Upper lobe of left lung (tissue), 6 donors: ENCODE results near the gene RIOK2. TPM values are rescaled to one million over a fixed set of nuclear protein-coding genes. Genes with fewer than 3 reads are reported as not detected.
"Not testable (repeated sequence)": the region's sequence is repeated elsewhere in the genome, so short reads cannot be mapped to it uniquely, and the experiment has no call there.

Experiments
- ATAC-seq, 2 donors: fragments of 200-7000 bp; cut with Tn5 transposase; one replicate each; pipeline ENCODE4 v1.9.1; 2022; ENCODE audit warnings: mild to moderate bottlenecking in 2 of 2, moderate library complexity in 2 of 2; ENCODE audit not compliant: low FRiP score in 2 of 2
- DNase-seq, 2 donors: peaks; one replicate each; pipeline ENCODE4 v3.0.0-alpha.2; 2019 to 2020
- H3K27ac ChIP-seq, 4 donors: fragments of 200-600 bp; sonication (generic); one replicate each; pipeline ENCODE4 v1.5.1; 2016 to 2019
- H3K27me3 ChIP-seq, 4 donors: fragments of 200-600 bp; sonication (generic); one replicate each; pipeline ENCODE4 v1.5.1; 2017 to 2019
- H3K36me3 ChIP-seq, 4 donors: fragments of 200-600 bp; sonication (generic); one replicate each; pipeline ENCODE4 v1.5.1; 2016 to 2019
- H3K4me1 ChIP-seq, 4 donors: fragments of 200-600 bp; sonication (generic); one replicate each; pipeline ENCODE4 v1.5.1; 2018 to 2019
- H3K4me3 ChIP-seq, 4 donors: fragments of 200-600 bp; sonication (generic); one replicate each; pipeline ENCODE4 v1.5.1; 2017 to 2019; ENCODE audit warnings: mild to moderate bottlenecking in 2 of 4, moderate library complexity in 1 of 4
- H3K9me3 ChIP-seq, 4 donors: fragments of 200-600 bp; sonication (generic); one replicate each; pipeline ENCODE4 v1.5.1; 2018 to 2019
- EP300 ChIP-seq, 4 donors: sonication (generic); formaldehyde crosslinking; IDR thresholded peaks; one replicate each; pipeline ENCODE4 v1.5.1; 2017; ENCODE audit warnings: antibody characterized with exemption in 4 of 4, control low read depth in 2 of 4
- POLR2A ChIP-seq, 4 donors: fragments of 450-650 bp; IDR thresholded peaks; one replicate each; pipeline ENCODE4 v1.5.1; 2016 to 2017; ENCODE audit warnings: antibody characterized with exemption in 4 of 4, mild to moderate bottlenecking in 2 of 4
- POLR2AphosphoS5 ChIP-seq, 2 donors: sonication (generic); formaldehyde crosslinking; IDR thresholded peaks; one replicate each; pipeline ENCODE4 v1.5.1; 2017; ENCODE audit warnings: antibody characterized with exemption in 2 of 2
- WGBS, 2 donors: methylation state at CpG; one replicate each; pipeline ENCODE4 v1.1.5; 2017 to 2018; 5-methylcytosine and 5-hydroxymethylcytosine counted together
- total RNA-seq, 6 donors: library from RNA; depleted of rRNA in 4 of 6; stranded (reverse); fragments of >200 nt in 4 of 6; gene quantifications; one replicate each; pipeline versions ENCODE4 v1.1.0 to v1.2.1, GENCODE V29; 2016 to 2021
- TF ChIP-seq, protein P1 (sequence below), 6 experiments: fragments of 450-650 bp in 4 of 6; fragments of 200-600 bp in 2 of 6; sonication (generic) in 2 of 6; IDR thresholded peaks; one replicate each; pipeline ENCODE4 v1.5.1; 2016 to 2019; ENCODE audit warnings: antibody characterized with exemption in 6 of 6
- donor health status: DM: no; HTN: no; CAD: no; lungs with moderate emphysema.
- donor health status: DM: no; HTN: yes; CAD: no; lungs with severe emphysema.

RIOK2 gene
- total RNA-seq, 6 donors from 2014 or later = 16.7 to 53.8 (median 19.7) TPM

- Histone ChIP-seq H3K36me3 (no peaks in the 10 kb centered on the region), H3K27ac (no peak overlapping the region), H3K4me3 (no peak overlapping the region), H3K27me3 (no peaks in the 10 kb centered on the region), H3K9me3 (no peaks in the 10 kb centered on the region), H3K4me1 (no peaks in the 10 kb centered on the region)
- DNase-seq (no peak), ATAC-seq (no peak)
- no peak for TF ChIP-seq POLR2AphosphoS5 (IDR thresholded peaks at IDR 0.05)
- no peak for TF ChIP-seq EP300 (IDR thresholded peaks at IDR 0.05)
- no peak for TF ChIP-seq POLR2A (IDR thresholded peaks at IDR 0.05)
- TF ChIP-seq, protein P1, sequence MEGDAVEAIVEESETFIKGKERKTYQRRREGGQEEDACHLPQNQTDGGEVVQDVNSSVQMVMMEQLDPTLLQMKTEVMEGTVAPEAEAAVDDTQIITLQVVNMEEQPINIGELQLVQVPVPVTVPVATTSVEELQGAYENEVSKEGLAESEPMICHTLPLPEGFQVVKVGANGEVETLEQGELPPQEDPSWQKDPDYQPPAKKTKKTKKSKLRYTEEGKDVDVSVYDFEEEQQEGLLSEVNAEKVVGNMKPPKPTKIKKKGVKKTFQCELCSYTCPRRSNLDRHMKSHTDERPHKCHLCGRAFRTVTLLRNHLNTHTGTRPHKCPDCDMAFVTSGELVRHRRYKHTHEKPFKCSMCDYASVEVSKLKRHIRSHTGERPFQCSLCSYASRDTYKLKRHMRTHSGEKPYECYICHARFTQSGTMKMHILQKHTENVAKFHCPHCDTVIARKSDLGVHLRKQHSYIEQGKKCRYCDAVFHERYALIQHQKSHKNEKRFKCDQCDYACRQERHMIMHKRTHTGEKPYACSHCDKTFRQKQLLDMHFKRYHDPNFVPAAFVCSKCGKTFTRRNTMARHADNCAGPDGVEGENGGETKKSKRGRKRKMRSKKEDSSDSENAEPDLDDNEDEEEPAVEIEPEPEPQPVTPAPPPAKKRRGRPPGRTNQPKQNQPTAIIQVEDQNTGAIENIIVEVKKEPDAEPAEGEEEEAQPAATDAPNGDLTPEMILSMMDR (IDR thresholded peaks at IDR 0.05) = no peak
- 83 to 86% methylated on average over 2 of the region's 2 CpGs for WGBS, 2 donors
Measured at GRCh38 chr5:97191893-97192292, 8.8 kb upstream of the RIOK2 start.

DNA sequence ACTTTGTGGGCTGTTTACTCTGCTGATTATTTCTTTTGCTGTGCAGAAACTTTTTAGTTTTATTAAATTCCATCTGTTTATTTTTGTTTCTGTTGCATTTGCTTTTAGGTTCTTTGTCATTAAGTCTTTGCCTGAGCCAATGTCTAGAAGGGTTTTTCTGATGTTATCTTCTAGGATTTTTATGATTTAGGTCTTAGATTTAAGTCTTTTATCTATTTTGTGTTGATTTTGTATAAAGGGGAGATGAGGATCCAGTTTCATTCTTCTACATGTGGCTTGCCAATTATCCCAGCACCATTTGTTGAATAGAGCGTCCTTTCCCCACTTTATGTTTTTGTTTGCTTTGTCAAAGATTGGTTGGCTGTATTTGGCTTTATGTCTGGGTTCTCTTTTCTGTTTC is 6.5 kb upstream of the RIOK2 start:
- not testable (repeated sequence) for H3K4me3 ChIP-seq, H3K4me1 ChIP-seq, H3K36me3 ChIP-seq, H3K27ac ChIP-seq, H3K9me3 ChIP-seq, DNase-seq, ATAC-seq, H3K27me3 ChIP-seq
- WGBS, 2 donors = 92 to 93% methylated on average over 1 of the region's 1 CpG

DNA sequence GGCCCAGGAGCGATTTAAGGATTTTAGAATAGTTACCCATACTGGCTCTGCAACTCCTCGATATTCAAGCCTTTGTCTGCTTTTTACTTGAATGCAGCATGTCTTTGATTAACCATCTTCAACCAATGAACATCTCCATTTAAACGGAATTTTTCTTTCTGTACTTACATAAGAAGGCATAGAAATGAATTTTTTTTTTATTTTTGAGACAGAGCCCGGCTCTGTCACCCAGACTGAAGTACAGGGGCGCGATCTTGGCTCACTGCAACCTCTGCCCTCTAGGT is 825 bp upstream of the RIOK2 start:
- WGBS, 2 donors = 47 to 51% methylated on average over 6 of the region's 6 CpGs
- H3K36me3 ChIP-seq = peaks cover 0 to 11% (median 0%) of the 10 kb centered on the region in 4 donors

DNA sequence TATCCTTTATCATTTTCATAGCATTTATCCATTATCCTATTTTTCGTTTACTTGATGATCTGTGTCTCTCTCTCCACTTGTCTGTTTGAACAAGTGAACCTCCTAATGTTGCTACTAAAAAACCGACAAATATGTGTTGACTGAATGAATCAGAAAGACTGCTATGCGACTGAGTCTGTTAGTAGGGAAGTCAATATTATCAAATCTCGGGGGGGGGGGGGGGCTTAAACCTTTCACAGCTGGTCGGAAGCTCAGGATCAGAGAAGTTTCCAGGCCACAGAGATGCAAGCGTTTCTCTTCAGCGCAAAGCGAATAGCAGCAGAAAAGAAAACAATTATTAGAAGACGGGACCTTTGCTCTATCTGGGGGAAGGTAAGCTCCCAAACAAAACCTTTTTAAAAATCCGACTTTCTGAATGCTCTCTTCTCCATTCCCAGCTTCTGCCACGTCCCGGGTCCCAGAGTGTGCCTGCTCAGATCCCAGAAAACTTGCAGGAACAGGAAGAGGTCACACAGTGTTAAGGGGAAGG is 412 bp downstream of the RIOK2 start:
- WGBS, 2 donors = 1% methylated on average over 12 of the region's 12 CpGs
- no peaks in the 10 kb centered on the region for H3K27me3 ChIP-seq
- peaks cover 7 to 23% (median 9%) of the 10 kb centered on the region in 4 donors for H3K36me3 ChIP-seq
- TF ChIP-seq EP300 (IDR thresholded peaks at IDR 0.05) = no peak
- TF ChIP-seq POLR2AphosphoS5 (IDR thresholded peaks at IDR 0.05) = no peak
- no peak for TF ChIP-seq POLR2A (IDR thresholded peaks at IDR 0.05)
- TF ChIP-seq, protein P1 (IDR thresholded peaks at IDR 0.05) = no peak
- H3K9me3 ChIP-seq = no peaks in the 10 kb centered on the region
- peaks cover 14 to 30% (median 21%) of the 10 kb centered on the region in 4 donors for H3K4me1 ChIP-seq
- DNase-seq = no peak
- H3K4me3 ChIP-seq = peak overlapping the region; percentile 64 to 87 (median 78)
- H3K27ac ChIP-seq = peak overlapping the region; percentile 86 to 94 (median 88)
- no peak for ATAC-seq

More for the DNA sequence above, 825 bp upstream of the RIOK2 start:
- Histone ChIP-seq H3K27ac (peak overlapping the region; percentile 86 to 94 (median 88)), H3K4me3 (peak overlapping the region; percentile 64 to 87 (median 78)), H3K27me3 (no peaks in the 10 kb centered on the region), H3K9me3 (no peaks in the 10 kb centered on the region), H3K4me1 (peaks cover 14 to 30% (median 21%) of the 10 kb centered on the region in 4 donors)
- no peak for TF ChIP-seq POLR2AphosphoS5 (IDR thresholded peaks at IDR 0.05)
- TF ChIP-seq, protein P1 (IDR thresholded peaks at IDR 0.05) = no peak
- TF ChIP-seq POLR2A (IDR thresholded peaks at IDR 0.05) = no peak
- TF ChIP-seq EP300 (IDR thresholded peaks at IDR 0.05) = no peak
- no peak for ATAC-seq
- DNase-seq = no peak

- Histone ChIP-seq H3K27ac (peak overlapping the region in 1 of 4 donors; percentile 87), H3K9me3 (no peaks in the 10 kb centered on the region), H3K27me3 (no peaks in the 10 kb centered on the region), H3K4me3 (peak overlapping the region; percentile 64 to 87 (median 78)), H3K4me1 (peaks cover 14 to 30% (median 21%) of the 10 kb centered on the region in 4 donors), H3K36me3 (peaks cover 7 to 30% (median 13%) of the 10 kb centered on the region in 4 donors)
- DNase-seq (no peak), ATAC-seq (no peak)
- TF ChIP-seq POLR2A (IDR thresholded peaks at IDR 0.05) (no peak), EP300 (IDR thresholded peaks at IDR 0.05) (no peak), POLR2AphosphoS5 (IDR thresholded peaks at IDR 0.05) (no peak)
- TF ChIP-seq, protein P1 (IDR thresholded peaks at IDR 0.05) = no peak
- WGBS, 2 donors = 72 to 82% methylated on average over 4 of the region's 4 CpGs
Measured at GRCh38 chr5:97181856-97182545, 1.0 kb downstream of the RIOK2 start.

DNA sequence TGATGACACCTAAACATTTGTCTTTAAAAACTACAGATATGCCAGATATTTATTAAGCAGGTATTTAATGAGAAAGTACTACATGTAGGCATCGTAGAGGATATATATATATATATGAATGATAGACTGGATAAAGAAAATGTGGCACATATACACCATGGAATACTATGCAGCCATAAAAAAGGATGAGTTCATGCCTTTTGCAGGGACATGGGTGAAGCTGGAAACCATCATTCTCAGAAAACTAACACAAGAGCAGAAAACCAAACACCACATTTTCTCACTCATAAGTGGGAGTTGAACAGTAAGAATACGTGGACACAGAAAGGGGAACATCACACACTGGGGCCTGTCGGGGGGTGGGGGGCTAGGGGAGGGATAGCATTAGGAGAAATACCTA is 3.6 kb downstream of the RIOK2 start:
- DNase-seq, ATAC-seq, H3K4me3 ChIP-seq, H3K27ac ChIP-seq, H3K9me3 ChIP-seq, H3K27me3 ChIP-seq: not testable (repeated sequence)
- 76 to 99% methylated on average over 3 of the region's 3 CpGs for WGBS, 2 donors
- Histone ChIP-seq H3K36me3 (peaks cover 16 to 55% (median 33%) of the 10 kb centered on the region in 4 donors), H3K4me1 (peaks cover 14 to 30% (median 21%) of the 10 kb centered on the region in 4 donors)
